ENCODE results near the gene MYO9A.

GRCh38 chr15:72033285-72033684 lies 84.7 kb downstream of the MYO9A start:
- TF ChIP-seq, protein P1, sequence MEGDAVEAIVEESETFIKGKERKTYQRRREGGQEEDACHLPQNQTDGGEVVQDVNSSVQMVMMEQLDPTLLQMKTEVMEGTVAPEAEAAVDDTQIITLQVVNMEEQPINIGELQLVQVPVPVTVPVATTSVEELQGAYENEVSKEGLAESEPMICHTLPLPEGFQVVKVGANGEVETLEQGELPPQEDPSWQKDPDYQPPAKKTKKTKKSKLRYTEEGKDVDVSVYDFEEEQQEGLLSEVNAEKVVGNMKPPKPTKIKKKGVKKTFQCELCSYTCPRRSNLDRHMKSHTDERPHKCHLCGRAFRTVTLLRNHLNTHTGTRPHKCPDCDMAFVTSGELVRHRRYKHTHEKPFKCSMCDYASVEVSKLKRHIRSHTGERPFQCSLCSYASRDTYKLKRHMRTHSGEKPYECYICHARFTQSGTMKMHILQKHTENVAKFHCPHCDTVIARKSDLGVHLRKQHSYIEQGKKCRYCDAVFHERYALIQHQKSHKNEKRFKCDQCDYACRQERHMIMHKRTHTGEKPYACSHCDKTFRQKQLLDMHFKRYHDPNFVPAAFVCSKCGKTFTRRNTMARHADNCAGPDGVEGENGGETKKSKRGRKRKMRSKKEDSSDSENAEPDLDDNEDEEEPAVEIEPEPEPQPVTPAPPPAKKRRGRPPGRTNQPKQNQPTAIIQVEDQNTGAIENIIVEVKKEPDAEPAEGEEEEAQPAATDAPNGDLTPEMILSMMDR (IDR thresholded peaks at IDR 0.05), result no peak
- TF ChIP-seq POLR2A (IDR thresholded peaks at IDR 0.05), result no peak

Data from body of pancreas (tissue), 4 donors.